Amniotic epithelial cell (primary cell): Measurements from ENCODE around the gene SEC24A.
A peak's percentile ranks its signal among the peaks of the same experiment; 100 is the strongest.
"Not testable (repeated sequence)": the region's sequence is repeated elsewhere in the genome, so short reads cannot be mapped to it uniquely, and the experiment has no call there.

Source experiments
- DNase-seq: peaks from one replicate; pipeline ENCODE4 v3.0.0-alpha.2; 2010; ENCODE audit warnings: low read depth

Gene SEC24A

DNA sequence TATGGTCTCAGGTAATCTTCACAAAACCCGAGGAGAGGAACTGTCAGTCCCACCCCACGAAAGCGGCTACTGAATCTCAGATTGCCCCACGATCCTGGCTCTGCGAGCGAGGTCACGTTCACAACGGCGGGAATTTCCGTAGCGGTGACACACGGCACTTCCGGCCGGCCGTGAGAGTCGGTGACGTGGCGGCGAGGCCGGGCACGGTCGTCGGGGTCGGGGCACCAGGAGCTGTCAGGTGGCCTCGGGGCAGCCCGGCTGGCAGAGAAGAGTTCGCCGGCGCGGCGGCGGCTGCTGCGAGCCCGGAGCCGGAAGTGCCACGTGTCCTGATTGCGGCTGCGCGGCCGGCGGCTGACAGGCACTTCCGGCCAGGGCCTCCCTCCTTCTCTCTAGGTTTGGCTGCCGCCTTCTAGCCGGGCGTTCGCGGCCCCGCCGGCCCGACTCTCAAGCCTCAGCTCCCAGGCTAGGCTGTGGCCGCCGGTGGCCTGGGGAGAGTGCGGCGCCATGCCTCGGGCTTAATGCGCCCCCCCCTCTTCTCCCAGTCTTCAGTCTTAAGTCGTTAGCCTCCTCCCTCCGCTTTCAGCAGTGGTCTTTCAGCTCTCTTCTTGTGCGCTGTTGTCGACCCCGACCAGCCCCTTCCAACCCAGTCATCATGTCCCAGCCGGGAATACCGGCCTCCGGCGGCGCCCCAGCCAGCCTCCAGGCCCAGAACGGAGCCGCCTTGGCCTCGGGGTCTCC, at the start of gene SEC24A:
TSS of gene SEC24A (plus strand) at position 361 of the 738 bp plus-strand sequence. CDS start at position 653, 292 bp downstream.
- DNase-seq = peak; percentile 80

DNA sequence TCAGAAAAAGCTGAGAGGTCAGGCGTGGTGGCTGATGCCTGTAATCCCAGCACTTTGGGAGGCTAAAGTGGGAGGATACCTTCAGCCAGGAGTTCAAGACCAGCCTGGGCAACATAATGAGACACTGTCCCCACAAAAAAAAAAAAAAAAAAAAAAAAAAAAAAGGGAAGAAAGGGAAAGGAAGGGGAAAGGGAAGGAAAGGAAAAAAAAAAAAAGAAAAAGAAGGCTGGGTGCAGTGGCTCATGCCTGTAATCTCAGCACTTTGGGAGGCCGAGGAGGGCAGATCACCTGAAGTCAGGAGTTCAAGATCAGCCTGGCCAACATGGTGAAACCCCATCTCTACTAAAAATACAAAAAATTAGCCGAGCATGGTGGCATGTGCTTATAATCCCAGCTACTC, 48.8 kb upstream of the SEC24A start:
- not testable (repeated sequence) for DNase-seq

GRCh38 chr5:134600600-134600999, 48.0 kb upstream of the SEC24A start:
- DNase-seq = peak; percentile 83

DNA sequence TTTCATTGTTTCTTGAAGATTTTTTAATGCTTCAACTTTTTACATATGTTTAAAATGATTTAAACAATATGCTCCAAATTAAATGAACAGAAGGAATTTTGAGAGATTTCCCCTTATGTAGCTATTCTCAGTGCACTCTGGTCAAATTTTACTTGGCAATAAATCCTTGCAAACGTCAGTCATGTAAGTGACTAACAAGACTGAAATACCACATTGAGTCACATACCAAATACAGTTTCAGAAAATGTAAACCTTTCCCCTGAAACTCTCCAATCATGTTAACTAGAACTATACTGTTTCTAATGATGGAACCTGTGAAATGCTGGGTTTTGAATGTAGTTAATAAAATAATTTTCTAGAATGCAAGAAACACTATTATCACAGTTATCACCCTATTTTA, 45.5 kb upstream of the SEC24A start:
- DNase-seq = peak; percentile 53

DNA sequence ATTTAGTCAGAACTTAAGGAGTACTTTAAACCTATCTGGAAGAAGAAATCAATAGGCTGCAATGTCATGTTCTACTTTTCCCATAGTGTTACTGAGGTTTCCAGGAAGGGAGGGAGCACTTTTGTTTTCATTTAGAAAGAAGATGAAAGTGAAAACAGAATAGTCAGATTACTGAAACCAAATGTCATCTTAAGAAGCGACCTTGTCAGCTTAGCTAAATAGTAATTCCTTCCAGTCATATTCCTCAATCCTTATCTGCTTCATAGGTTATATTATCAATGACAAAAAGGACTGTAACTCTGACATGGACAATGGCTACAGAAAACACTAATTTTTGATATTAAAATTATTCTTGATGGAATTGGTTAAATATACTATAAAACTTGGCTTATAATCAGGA, 43.7 kb upstream of the SEC24A start:
- no peak for DNase-seq

GRCh38 chr5:134606726-134607125, 41.9 kb upstream of the SEC24A start:
- no peak for DNase-seq

DNA sequence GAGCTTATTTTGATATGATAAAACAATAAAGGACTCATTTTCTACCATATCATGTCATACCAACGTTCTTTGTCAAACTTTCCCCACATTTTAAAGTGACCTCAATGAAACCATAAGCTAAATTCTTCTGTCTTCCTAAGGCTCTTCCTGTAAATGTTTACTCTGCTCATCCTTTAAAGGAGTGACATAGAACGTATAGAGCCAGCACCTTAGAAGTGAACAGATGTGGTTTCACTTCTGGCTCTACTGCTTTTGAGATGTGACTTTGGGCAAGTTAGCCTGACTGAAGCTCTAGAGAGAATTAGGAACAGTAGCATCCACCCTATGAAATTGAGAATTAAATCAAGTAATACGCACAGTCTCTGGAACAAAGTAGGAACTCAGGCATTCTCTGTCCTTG, 40.0 kb upstream of the SEC24A start:
- no peak for DNase-seq

DNA sequence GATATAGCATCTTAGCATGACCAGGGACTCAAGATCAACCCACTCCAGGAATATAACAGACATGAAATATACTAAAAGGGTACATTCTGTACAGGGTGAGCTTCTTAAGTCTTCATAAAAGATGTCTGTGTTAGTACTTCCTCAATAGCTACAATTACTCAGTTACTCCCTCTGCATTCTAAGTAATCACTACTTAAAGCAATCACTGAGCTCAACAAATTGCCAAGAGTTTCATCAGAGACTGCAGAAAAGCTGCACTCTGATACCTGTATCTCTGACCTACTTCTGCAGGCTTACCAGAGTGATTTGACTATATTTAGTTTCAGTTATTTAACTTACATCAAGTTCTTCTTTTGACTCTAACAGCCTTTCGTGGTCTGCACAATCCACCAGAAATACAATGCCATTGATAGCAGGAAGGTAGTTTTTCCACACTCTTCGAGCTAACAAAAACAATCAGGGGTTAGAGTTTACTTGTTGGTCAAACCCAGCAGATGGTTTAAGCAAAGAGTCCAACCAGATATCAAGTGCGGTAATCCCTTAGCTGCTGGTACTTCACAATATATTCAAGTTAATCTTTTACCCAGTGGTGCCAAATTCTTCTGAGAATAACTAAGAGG, 39.2 kb upstream of the SEC24A start:
- no peak for DNase-seq

GRCh38 chr5:134610725-134611124, 37.9 kb upstream of the SEC24A start:
- DNase-seq = no peak

- DNase-seq = no peak
These were observed 37.1 kb upstream of the SEC24A start for GRCh38 chr5:134611515-134611914.

- no peak for DNase-seq
These were observed 34.0 kb upstream of the SEC24A start for GRCh38 chr5:134614450-134615085.

- DNase-seq = no peak
These were observed 28.0 kb upstream of the SEC24A start for GRCh38 chr5:134620634-134621033.

GRCh38 chr5:134625559-134625958, 23.0 kb upstream of the SEC24A start:
- DNase-seq = no peak

DNA sequence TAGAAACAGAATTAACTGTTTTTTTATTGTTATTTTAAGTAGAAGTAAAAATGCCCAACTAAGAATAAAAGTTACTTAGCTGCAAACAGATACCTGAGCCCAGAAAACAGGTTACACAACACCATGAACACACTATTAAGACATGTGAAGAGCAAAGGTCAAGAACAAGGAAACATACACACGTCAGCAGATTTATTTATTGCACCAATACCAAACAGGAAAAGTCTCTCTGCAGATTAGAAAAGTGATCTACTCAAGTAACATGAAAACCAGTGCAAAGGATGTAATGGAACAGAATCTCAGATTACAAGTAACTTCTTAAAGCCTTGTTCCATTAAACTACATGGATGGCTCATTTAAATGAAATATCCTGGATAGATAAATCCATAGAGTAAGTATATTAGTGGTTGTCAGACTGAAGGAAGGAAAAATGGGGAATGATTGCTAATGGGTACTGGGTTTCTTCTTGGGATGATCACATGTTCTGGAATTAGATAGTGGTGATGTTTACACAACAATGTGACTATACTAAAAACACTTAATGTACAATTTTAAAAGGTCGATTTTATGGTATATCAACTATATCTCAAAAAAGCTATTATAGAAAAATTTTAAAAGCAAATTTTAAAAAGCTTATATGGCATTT, 22.1 kb upstream of the SEC24A start:
- DNase-seq = peak; percentile 90

GRCh38 chr5:134634227-134634626, 14.4 kb upstream of the SEC24A start:
- DNase-seq = no peak

DNA sequence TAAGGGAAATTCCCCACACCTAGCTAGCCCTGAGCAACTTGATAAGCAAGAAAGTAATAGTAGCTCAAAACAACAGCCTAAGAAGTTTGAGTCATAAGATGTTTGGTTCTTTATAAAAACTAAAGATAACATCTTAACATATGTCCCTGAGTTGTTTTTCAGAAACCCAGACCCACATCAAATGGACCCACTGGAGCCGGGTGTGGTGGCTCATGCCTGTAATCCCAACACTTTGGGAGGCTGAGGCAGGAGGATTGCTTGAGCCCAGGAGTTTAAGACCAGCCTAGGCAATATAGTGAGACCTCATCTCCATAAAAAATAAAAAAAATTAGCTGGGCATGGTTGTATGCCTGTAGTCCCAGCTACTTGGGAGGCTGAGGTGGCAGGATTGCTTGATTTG, 13.2 kb upstream of the SEC24A start:
- not testable (repeated sequence) for DNase-seq

DNA sequence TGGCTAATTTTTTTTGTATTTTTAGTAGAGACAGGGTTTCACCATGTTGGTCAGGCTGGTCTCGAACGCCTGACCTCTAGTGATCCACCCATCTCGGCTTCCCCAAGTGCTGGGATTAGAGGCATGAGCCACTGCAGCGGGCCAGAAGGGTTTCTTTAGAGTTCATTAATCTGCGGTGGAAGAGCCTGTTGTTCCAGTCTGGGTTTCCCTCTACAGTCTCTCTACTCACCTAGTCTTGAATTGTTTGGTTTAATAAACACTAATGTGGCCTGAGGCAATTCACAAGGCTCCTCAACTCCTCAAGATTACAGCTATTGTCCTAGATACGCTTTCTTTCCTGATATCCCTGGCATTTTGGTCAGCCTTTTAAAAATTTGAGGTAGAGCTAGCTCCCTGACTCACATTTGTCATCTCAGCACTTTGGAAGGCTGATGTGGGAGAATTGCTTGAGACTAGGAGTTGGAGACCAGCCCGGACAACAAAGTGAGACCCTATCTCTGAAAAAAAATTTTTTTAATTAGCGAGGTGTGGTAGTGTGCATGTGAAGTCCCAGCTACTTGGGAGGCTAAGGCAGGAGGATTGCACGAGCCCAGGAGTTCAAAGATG, 11.4 kb upstream of the SEC24A start:
- DNase-seq = no peak

GRCh38 chr5:134638760-134639201, 9.8 kb upstream of the SEC24A start:
- no peak for DNase-seq

DNA sequence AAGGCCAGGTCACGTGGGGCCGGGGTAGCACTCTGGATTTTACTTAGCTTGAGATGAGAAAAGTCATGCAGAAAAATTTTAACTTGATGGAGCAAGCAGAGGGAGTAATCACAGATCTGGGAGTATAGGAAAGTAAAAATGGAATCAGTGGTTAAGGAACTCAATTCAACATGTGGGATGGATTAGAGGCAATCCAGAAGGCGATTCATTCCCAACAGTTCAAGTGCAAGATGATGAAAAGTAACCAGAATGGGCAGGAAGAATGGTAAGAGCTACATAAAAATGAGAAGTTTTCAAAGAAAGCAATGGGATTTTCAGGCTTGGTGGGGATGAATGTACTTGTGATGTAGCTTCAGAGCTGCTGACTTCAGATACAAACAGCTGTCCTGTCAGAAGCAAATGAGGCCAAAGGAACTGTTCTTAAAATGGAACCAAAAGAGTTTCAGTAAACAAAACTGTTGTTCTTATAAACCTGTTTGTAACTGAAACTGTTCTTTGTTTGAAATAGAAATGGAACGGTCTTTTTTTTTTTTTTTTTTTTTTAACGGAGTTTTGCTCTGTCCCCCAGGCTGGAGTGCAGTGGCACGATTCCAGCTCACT, 5.6 kb upstream of the SEC24A start:
- no peak for DNase-seq

- DNase-seq = peak; percentile 88
These were observed 698 bp upstream of the SEC24A start for GRCh38 chr5:134647750-134648424.

- peak; percentile 17 for DNase-seq
These were observed 714 bp downstream of the SEC24A start for GRCh38 chr5:134649163-134649835.
